GM19468 (cell line): ENCODE results near the gene CMIP.

Experiments
- ATAC-seq: cut with Tn5 transposase; IDR thresholded peaks from one replicate; pipeline ENCODE4 v1.9.1; 2021; ENCODE audit warnings: mild to moderate bottlenecking, moderate library complexity, moderate number of reproducible peaks; ENCODE audit not compliant: unreplicated experiment; ENCODE audit errors: extremely low read depth

The CMIP gene

DNA sequence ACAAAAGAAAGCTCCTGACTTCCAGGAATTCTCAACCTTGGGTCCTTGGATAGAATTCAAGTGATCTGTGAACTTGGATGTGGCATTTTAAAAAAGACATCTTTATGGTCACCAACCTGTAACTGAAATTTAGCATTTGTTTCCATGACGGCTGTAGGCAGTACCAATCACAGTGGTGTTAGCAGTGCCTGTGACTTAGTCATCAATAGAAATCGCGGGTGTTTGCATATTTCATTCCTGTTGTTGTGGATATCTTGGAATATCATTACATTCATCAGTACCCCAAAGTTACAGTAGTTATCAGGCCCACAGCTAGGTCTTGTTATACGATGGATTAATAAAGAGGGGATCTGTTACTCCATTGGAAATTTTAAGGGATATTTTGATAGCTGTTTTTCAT, 81.6 kb downstream of the CMIP start:
- ATAC-seq: no peak

DNA sequence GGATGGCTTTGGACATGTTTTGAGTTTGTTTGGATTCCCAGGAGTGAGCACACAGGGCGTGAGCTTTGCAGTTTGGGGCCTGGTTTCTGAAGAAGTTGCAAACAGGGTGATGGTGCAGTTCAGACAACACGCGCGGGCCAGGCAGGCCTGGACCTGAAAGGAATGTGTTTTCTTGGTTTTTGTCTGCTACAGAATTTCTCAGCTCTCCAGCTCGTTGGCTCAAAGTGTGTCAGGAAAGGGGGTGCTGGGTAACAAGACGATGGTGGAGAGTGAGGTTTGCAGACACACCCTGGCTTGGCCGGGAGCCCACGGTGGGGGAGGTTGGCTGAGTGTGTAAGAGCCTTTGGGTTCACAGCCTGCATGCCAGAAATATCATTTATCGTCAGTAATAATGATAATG, 82.3 kb downstream of the CMIP start:
- no peak for ATAC-seq

DNA sequence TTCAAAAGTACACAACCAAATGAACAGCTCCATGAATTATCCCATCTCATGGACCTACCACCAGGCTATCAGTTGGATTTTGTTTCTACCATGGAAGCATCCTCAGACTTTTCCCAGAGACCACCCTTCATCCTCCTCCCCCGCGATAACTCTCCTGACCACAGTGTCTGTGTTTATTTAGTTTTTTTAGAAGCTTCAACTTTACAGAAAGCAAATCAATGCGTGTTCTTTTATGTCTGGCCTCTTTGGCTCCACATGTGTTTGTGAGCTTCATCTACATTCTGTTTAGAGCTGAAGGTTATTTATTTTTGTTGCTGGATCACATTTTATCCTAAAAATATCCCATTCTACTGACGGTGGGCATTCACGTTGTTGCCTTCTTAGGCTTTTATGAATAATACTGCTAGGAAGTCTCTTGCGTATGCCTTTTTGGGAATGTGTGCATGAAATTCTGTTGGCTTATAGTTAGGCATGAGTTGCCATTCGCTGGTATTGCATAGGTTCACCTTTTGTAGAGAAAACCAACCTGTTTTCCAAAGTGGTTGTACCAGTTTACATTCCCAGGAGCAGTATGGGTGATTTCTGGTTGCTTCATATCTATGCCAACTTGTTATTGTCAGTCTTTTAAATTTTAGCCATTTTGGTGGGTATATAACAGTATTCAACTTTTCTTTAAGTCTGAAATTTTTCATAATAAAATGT, 83.0 kb downstream of the CMIP start:
- ATAC-seq: no peak

DNA sequence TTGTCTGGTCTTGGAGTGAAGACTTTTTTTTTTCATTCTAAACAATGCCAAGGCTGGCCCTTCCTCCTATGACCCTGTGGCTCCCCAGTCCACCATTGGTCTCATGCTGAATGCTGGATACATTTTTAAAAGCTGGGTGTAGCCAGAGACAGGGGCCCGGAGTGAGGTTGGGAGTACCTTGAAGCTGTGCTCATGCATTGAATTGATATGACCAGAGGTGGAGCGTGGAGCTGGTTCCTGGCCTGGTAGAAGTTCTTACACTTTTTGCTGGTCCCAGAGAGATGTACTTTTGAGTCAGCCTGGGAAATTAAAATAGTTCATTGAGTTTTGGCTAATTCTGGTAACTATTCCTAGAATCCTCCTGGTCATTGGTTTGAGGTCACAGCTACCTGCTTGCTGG, 83.6 kb downstream of the CMIP start:
- no peak for ATAC-seq

DNA sequence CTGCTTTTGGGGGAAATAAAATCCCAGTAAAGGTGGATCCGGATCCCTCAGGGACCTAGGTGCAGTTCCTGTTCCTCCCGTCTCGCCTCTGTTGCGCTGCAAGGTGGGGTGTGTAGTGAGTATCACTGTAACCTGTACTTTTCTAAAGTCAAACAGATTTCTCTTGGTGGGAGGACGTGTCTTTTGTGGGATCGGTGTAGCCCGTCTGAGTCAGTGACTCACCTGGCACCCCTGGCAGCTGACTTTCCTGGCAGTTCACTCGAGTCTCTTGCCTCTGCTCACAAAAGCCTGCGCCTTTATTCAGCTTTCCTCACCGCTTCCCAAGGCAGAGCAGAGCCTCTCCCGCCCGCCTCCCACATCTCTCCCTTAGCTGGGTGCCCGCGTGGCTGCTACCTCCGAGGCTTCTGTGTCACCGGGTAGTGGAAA, 85.7 kb downstream of the CMIP start:
- no peak for ATAC-seq

DNA sequence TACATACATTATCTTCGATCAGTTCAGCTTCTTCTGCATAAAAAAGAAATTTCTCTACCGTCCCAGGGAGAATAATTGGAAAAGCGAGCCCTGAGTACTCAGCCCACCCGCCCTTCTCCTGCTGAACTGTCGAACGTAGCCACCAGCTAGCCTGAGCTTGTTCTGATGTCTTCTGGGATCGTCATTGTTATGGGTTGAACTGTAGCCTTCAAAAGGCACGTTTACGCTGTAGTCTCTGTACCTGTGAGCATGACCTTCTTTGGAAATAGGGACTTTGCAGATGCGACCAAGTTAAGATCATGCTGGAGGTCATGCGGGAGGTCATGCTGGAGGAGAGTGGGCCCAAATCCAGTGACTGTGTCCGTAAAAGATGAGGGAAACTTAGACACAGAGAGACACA, 86.2 kb downstream of the CMIP start:
- no peak for ATAC-seq

DNA sequence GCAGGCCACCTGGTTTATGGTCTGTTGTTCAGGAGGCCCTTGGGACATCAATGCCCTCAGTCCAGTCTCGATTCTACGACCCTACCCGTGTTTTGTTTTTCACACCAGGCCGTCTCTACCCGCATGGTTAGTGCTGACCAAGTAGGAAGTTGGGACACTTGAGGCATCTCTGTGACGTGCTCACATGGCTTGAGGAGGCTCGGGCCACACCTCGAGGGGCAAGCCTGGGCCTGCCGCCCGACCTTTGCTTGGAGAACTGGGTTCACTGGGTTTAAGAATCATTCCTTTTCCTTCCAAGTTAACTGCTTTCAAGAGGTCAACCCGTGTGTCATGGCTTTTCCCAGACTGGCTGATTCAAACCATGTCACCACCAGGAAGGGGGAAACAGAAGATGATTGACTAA, 86.8 kb downstream of the CMIP start:
- ATAC-seq: no peak

DNA sequence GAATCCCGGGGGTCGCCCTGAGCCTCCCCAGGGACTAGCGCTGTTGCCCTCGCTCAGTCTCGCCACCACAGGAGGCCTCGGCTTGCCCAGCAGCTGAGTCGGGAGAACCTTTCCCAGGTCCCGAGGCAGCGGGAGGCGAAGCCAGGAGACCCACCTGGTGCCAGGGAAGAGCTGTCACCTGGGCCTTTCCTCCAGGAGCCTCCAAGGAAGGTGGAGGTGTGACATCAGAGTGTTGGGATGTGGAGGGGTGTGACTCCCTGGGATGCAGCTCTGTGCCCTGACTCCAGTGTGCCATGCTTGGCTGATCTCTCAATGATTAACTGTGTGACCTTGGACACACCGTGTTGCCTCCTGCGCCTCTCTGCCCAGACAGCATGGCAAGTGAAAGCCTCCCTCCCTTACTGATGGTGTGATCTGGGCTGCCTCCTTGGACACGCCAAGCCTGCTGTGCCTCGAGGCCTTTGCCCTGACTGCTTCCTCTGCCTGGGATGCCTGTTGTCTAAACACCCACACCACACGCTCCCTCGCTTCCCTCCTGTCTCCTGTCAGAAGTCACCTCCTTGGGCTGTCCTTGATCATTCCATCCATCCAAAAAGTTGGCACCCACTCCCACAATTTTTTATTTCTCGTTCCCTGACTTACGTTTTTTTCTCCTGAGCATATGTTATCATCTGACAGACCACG, 88.0 kb downstream of the CMIP start:
- ATAC-seq: no peak

DNA sequence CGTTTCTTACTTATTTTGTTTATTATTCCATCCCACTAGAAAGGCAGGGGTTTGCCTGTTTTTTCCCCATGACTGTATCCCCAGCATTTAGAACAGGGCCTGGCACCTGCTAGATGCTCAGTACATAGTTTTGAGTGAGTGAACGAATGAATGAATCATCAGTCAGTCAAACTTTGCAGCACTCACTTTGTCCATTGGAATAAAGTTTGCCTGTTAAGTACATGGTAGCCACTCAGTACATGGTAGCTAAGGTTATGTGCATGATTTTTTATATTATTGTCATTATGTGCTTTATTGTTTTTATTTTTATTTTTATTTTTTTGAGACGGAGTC, 88.5 kb downstream of the CMIP start:
- ATAC-seq: no peak

DNA sequence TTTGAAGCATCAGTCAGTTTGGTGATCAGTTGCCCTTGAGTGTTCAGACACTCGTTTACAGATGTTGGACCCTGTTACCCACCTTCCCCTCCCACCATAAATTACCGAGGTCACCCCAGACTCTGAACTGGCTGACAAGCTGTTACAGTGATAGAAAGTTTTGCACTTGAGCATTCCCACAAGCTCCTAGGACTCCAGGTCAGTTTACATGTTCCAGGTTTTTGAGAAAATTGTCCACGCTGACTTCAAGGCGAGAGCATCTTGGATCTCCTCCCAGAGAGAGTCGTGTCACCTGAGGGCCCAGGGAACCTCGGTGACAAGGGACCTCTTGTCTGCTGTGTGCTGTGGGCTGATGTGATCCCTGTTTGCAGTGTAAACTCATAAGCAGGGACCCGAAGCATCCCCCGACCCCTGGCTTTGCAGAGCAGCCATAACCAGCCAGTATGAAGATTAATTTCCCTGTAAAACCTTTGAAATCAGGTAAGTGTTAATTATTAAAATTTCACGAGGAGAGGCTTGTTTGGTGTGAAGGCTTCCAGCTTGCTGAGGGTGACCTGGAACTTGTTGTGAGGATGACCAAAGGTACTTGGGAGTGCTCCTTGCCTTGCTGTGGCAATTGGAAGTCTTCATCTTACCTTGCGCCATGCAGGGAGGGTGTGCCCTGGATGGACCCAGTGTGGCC, 91.2 kb downstream of the CMIP start:
- ATAC-seq: no peak

DNA sequence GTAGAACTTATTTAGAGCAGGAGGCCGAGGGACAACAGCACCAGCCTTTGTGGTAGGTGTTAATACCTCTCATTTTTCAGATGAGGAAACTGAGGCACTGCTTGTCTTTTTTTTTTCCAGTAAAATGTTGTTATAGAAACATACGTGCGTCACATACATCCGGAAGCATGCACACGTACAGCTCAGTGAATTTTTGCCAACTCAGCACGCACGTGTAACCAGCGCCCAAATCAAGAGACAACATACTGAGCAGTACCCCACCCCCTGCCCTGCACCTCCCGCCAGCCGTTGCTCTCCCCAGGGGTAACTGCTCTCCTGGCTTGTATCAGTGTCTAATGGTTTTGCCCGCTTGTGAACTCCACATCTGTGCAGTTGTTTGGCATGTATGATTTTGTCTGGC, 92.0 kb downstream of the CMIP start:
- ATAC-seq: no peak

DNA sequence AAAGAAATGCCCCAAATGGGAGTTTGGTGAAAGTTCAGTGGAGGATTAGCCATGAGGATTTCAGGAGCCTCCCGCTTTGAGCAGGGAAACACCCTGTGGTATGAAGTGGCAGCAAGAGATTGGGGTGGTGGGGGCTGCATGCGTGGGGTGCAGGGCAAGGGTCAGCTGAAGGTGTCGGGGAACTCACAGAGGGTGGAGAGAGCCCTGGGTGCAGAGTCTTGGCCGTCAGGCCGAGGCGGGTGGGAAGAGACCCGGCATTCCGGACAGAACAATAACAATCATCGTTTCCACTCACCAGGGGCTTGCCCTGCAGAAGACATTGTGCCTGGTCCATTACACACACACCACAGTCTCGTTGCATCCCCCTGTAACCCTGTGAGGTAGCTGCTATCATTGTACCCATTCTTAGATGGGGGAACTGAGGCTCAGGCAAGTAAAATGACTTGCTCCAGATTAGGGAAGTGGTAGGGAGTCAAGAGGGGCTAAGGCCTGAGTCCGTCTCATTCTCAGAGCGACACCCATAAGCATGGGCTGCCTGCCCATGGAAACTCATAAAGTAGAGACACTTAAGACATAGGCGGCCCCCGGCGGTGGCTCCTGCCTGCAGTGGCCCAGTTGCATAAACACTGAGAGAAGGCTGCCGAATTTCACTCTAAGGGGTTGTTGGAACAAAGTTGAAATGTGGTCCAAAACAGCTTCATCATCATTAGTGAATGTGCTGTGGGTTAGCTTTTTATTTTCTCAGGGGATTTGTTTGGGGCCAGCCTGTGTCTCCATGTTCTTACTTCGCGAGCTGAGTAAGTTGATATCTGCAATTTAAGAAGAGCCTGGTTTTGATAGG, 93.3 kb downstream of the CMIP start:
- no peak for ATAC-seq

DNA sequence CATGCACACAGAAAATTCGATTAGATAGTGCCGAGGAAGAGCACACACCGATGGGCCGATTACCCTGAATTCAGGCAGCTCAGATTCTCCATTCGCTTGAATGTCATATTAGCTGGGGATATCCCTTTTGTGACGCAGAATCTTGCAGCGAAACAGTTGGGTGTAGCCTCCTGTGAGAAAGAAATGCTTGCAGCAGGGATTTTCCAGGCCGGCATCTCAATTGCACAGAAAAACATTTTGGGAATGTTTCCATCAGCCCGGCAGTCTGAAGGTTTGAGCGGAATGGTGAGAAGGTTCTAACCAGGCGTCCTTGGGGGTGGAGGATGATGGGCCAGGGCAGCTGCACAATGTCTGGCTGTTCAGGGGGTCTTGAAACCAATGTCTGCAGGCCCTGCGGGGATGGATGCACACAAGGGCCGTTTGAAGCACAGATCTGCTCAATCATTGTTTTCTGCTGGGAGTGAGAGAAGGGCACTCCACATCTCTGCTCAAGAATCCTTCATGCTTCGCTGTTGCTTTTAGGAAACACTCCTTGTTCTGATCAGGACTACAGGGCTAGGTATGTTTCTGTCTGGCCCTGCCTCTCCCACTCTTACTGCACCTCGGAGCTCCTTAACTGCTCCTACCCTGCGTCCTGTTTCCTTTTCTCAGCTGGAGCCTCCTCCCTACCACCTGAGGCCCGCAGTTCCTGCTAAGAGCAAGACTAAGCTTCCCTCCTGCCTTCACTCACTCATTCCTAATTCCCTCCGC, 94.6 kb downstream of the CMIP start:
- ATAC-seq: no peak

DNA sequence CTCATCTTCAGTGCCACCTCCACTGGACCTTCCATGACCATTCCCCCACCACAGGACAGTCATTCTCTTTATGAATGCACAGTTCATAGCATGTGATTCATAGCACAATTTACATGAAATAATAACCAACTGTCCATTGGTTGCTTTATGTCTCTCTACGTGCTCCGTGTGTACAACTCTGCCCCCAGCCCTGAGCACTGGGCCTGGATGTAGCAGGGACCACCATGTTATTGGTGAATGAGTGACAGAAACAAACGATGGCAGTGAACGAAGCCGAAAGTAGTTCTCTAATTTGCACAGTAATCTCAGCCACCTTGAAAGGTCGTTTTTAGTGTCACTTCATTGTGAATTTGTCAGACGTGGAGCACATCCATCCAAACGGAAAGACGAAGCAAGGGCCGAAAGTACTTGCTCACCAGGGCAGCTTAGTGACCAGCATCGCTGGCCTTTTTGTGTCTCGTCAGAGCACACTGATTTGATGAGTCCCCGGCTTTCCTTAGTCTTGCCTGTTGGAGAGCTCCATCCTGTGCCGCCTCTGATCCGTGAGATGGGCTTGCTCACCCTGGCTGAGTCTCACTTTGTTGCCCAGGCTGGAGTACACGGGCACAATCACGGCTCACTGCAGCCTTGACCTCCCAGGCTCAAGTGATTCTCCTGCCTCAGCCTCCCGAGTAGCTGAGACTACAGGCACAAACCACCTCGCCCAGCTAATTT, 95.3 kb downstream of the CMIP start:
- ATAC-seq: no peak

DNA sequence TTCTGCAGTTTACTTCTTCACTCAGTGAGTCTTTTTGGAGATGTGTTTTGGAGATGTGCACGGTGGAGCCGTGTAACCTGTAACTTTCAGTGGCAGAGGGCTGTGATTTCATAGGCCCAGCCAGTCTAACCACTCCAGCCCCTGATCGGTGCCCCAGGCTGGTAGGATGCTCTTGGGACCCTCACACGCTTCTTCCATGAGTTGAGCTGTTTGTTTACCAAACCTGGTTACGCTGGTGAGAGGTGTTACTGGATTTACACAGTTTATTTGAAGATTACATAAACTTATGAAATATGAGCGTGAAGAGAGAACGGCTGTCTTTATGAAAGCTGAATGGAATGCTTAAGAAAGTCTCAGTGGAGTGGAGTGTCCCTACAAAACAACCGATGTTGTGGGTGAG, 96.7 kb downstream of the CMIP start:
- no peak for ATAC-seq

DNA sequence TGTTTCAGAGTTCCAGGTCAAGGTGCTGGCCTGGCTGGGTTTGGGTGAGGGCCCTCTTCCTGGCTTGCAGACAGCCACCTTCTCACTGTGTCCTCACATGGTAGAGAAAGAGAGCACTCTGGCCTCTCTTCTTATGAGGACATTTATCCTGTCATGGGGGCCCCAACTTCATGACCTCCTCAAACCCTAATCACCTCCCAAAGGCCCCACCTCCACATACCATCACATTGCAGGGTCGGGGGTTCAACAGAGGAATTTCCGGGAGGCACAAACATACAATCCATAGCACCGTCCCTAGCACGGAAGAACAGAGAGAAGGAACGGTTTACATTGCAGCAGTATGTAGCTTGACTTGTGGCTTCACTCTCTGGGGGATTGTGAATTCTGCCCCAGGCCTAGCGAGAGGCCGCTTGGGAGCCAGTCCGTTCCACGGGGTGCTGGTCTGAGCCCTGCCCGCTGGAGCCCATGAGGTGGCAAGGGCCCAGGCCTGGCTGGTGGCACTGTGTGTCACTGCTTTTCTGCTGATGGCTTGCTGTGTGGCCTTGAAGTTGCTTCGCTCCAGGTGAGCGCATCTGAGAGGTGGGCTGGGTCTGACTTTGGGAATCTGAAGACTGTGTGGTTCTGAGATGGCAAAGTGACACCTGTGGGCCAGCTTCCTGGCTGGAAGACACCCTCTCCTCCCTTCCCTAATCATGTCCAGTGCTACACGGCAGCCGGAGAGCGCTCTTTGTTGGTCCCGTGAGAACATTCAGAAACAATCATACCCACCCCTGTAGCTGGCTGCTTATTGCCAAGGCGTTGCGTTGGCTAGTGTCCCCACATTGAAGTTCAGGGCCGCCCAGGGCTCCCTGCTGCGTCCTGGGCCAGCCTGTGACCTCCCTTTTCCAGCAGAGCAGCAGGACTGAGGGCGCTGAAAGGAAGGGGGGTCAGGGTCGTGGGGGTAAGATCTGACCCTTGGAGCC, 98.3 kb downstream of the CMIP start:
- ATAC-seq: no peak

DNA sequence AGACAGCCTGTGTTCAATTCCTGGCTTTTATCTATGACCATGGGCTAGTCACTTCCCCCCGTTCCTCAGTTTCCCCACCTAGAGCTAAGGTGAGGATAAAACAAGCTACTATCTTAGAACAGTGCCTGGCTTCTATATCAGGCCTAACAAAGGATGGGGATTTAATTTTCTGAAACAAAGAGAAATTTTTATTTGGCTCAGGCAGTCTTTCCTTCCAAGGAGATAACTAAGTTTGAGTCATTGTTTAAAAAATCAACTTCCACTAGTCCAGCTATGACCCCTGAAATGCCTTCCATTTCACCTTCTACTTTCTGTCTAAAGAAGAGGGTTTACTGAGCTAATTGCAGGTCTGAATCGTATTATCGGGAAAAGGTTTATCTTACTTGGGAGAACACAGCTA, 99.0 kb downstream of the CMIP start:
- no peak for ATAC-seq

DNA sequence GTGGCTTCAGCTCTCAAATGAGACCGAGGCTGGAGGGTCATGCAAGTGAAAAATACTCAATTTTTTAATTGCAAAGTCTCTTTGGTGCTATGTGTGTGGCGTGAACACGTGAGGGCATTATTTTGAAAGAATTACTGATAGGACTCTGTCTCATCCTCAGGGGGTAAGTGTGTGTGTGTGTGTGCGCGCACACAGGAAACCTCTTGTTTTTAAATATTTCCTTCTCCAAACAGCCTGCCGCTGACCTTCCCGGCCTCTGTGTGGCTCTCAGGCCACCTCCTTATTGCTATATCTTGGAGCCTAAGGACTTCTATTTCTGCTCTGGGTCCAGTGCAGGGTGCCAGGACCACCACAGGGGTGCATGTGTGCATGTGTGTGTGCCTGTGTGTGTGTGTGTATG, 99.7 kb downstream of the CMIP start:
- no peak for ATAC-seq
